Erythroblast (primary cell): ENCODE results near the gene RNASE8.

Experiments used
- GATA1 ChIP-seq: IDR thresholded peaks from 2 replicates; pipeline ENCODE4 v1.6.1; 2011; ENCODE audit warnings: low read depth, mild to moderate bottlenecking, control low read depth, low read length, moderate library complexity
- POLR2A ChIP-seq: IDR thresholded peaks from 2 replicates; pipeline ENCODE4 v1.6.1; 2011; ENCODE audit warnings: mild to moderate bottlenecking, low read length

DNA sequence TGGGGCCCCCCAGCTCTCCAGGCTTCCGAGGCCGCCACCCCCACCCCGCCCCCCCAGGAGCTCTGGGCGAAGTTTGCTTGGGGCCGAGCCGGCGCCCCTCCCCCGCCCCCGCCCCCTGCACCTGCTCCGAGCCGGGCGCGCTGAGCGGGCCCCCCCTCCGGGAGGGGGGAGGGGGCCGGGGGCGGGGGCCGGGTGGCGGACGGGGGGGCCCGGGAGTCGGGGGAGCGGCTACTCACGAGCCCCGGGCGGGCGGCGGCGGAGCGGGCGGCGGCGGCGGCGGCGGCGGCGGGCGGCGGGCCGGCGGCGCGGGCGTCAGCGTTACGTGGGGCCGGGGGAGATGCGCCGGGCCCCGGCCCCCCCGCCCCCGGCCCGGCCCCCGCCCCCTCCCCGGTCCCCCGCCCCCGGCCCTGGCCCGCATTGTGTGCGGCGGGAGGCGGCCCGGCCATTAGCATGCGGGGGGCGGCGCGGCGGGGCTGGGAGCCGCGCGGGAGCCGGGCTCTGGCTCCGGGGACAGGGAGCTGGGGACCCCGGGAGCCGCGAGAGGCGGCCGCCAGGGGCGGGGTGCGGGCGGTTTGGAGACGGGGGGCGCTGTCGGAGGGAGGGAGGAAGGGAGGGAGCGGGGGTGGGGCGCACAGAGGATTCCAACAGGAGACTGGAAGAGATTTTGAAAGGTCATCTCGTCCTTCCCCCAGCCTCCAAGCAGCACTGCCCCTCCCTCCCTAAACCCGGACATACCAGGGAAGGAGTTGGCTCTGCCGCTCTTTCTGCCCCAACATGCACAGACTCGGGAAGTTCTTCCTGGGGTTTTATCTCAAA, 40.7 kb downstream of the RNASE8 start, which contains the start of gene ZNF219:
- TF ChIP-seq POLR2A (no peak), GATA1 (no peak)
